KMS-11 (cell line): ENCODE results near the gene RXRA.

ENCODE experiments used
- H2AFZ ChIP-seq: fragments of 200-600 bp; sonication (generic); 2 replicates; pipeline ENCODE4 v1.6.1; 2016; ENCODE audit warnings: antibody characterized with exemption, mixed run types, low read depth
- H3K27ac ChIP-seq: fragments of 200-600 bp; sonication (generic); 2 replicates; pipeline ENCODE4 v1.6.1; 2016; ENCODE audit warnings: mild to moderate bottlenecking, mixed run types
- H3K27me3 ChIP-seq: fragments of 200-600 bp; sonication (generic); 2 replicates; pipeline ENCODE4 v1.6.1; 2017; ENCODE audit warnings: mild to moderate bottlenecking, low read depth, mixed run types, moderate library complexity; ENCODE audit not compliant: insufficient read depth
- H3K36me3 ChIP-seq: fragments of 200-600 bp; sonication (generic); 2 replicates; pipeline ENCODE4 v1.6.1; 2017; ENCODE audit warnings: mild to moderate bottlenecking, mixed run types; ENCODE audit not compliant: insufficient read depth
- H3K4me1 ChIP-seq: fragments of 200-600 bp; sonication (generic); 2 replicates; pipeline ENCODE4 v1.6.1; 2016; ENCODE audit warnings: mild to moderate bottlenecking, low read depth, mixed run types; ENCODE audit not compliant: poor library complexity, severe bottlenecking
- H3K4me2 ChIP-seq: fragments of 200-600 bp; sonication (generic); 2 replicates; pipeline ENCODE4 v1.7.0; 2016; ENCODE audit warnings: mild to moderate bottlenecking, mixed run types
- H3K4me3 ChIP-seq: fragments of 200-600 bp; sonication (generic); IDR thresholded peaks from 2 replicates; pipeline ENCODE4 v1.6.1; 2017; ENCODE audit warnings: low read depth, low read length, mixed read lengths; ENCODE audit not compliant: insufficient read depth
- H3K79me2 ChIP-seq: fragments of 200-600 bp; sonication (generic); 2 replicates; pipeline ENCODE4 v1.6.1; 2016; ENCODE audit warnings: low read depth, mixed run types; ENCODE audit not compliant: insufficient read depth
- H3K9ac ChIP-seq: fragments of 200-600 bp; sonication (generic); 2 replicates; pipeline ENCODE4 v1.6.1; 2016; ENCODE audit warnings: mild to moderate bottlenecking, mixed run types
- H4K20me1 ChIP-seq: fragments of 200-600 bp; sonication (generic); 2 replicates; pipeline ENCODE4 v1.6.1; 2016; ENCODE audit warnings: mild to moderate bottlenecking, mixed run types; ENCODE audit not compliant: insufficient read depth
- TF ChIP-seq, protein P1 (sequence below): fragments of 200-600 bp; sonication (generic); conservative IDR thresholded peaks from 2 replicates; pipeline ENCODE4 v1.6.1; 2017; ENCODE audit warnings: low read depth, mild to moderate bottlenecking, antibody characterized with exemption, low read length, moderate library complexity, mixed read lengths

The RXRA gene

DNA sequence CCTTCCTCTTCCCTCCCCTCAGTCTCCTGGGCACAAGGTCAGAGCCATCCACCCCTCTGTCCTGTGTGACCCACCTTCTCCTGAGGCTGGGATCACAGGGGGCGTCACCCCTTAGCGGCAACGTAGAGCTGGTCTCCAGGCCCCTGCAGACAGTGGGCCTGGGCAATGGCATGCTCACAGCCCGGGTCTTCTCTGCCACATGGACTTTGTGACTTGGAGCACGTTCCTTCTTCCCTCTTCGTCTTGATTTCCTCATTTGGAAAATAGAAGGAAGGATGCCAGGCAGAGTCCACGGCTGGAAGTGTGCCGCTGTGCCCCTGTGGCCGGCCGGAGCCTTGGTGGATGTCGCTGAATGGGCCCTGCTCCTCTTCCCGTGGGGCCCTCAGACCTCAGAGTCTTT is 10.0 kb downstream of the RXRA start:
- 0 out of 2 replicates have a peak, but pooled peaks cover 4% of the 10 kb centered on the region for H4K20me1 ChIP-seq
- no peak overlapping the region for H3K9ac ChIP-seq
- TF ChIP-seq, protein P1, sequence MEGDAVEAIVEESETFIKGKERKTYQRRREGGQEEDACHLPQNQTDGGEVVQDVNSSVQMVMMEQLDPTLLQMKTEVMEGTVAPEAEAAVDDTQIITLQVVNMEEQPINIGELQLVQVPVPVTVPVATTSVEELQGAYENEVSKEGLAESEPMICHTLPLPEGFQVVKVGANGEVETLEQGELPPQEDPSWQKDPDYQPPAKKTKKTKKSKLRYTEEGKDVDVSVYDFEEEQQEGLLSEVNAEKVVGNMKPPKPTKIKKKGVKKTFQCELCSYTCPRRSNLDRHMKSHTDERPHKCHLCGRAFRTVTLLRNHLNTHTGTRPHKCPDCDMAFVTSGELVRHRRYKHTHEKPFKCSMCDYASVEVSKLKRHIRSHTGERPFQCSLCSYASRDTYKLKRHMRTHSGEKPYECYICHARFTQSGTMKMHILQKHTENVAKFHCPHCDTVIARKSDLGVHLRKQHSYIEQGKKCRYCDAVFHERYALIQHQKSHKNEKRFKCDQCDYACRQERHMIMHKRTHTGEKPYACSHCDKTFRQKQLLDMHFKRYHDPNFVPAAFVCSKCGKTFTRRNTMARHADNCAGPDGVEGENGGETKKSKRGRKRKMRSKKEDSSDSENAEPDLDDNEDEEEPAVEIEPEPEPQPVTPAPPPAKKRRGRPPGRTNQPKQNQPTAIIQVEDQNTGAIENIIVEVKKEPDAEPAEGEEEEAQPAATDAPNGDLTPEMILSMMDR = no peak
- H3K4me2 ChIP-seq = no peak overlapping the region
- no peaks in the 10 kb centered on the region for H3K4me1 ChIP-seq
- no peak overlapping the region for H3K27ac ChIP-seq
- no peaks in the 10 kb centered on the region for H3K36me3 ChIP-seq
- no peak overlapping the region for H2AFZ ChIP-seq
- H3K79me2 ChIP-seq = peaks cover 16% of the 10 kb centered on the region; the same call in 1 of the 2 replicates
- no peaks in the 10 kb centered on the region for H3K27me3 ChIP-seq
- no peak overlapping the region for H3K4me3 ChIP-seq

DNA sequence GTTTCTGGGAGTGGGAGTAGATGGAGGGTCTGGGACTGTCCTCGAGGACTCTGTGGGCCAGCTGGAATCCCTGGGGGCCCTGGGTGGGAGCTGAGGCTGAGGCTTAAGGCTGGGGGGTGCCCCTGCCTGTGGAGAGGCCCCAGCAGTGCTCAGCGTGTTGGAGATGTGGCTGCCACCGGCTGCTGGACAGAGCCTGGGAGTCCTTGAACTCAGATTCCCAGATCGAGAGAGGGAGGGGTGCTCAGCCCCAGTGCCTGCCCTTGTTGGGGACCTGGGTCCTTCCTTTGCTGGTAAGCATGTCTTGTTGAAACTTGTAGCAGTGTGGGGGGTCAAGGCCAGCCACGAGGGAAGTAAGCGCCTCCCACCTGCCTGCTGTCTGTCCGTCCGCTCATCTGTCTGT is 10.7 kb downstream of the RXRA start:
- H3K9ac ChIP-seq = no peak overlapping the region
- 0 out of 2 replicates have a peak, but pooled peaks cover 4% of the 10 kb centered on the region for H4K20me1 ChIP-seq
- peaks cover 9% of the 10 kb centered on the region; the same call in 1 of the 2 replicates for H3K79me2 ChIP-seq
- no peaks in the 10 kb centered on the region for H3K4me1 ChIP-seq
- H3K27me3 ChIP-seq = no peaks in the 10 kb centered on the region
- no peak overlapping the region for H3K4me2 ChIP-seq
- no peak overlapping the region for H3K4me3 ChIP-seq
- no peak overlapping the region for H3K27ac ChIP-seq
- no peaks in the 10 kb centered on the region for H3K36me3 ChIP-seq
- H2AFZ ChIP-seq = no peak overlapping the region
- TF ChIP-seq, protein P1 = no peak

DNA sequence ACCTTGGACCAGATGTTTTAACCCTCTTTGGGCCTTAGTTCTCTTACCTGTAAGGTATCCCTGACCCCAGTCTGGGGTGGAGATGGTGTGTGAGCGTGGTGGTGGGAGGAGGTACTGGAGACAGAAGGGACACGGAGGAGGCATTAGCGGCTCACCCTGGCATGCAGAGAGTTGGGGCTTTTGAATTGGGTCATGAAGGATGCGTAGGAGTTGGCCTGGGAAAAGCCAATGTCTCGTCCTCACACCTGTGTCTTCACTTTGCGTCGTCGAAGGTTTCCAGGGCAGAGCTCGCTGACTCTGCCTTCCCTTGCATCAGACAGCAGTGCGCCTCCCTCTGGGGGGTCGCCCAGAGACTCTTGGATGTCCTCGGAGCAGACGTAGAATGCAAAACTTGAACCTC is 11.2 kb downstream of the RXRA start:
- Histone ChIP-seq H3K27ac (no peak overlapping the region), H2AFZ (no peak overlapping the region), H3K79me2 (peaks cover 4% of the 10 kb centered on the region; the same call in 1 of the 2 replicates), H3K27me3 (no peaks in the 10 kb centered on the region), H3K36me3 (no peaks in the 10 kb centered on the region), H3K4me2 (no peak overlapping the region), H3K4me3 (no peak overlapping the region), H3K4me1 (no peaks in the 10 kb centered on the region), H3K9ac (no peak overlapping the region), H4K20me1 (0 out of 2 replicates have a peak, but pooled peaks cover 4% of the 10 kb centered on the region)
- TF ChIP-seq, protein P1 = no peak

GRCh38 chr9:134338394-134339182 is 12.3 kb downstream of the RXRA start:
- 0 out of 2 replicates have a peak, but pooled peaks cover 4% of the 10 kb centered on the region for H4K20me1 ChIP-seq
- no peak overlapping the region for H3K9ac ChIP-seq
- H3K79me2 ChIP-seq = peaks cover 3% of the 10 kb centered on the region; the same call in 1 of the 2 replicates
- no peak overlapping the region for H3K4me3 ChIP-seq
- TF ChIP-seq, protein P1 = no peak
- no peaks in the 10 kb centered on the region for H3K36me3 ChIP-seq
- H3K4me1 ChIP-seq = no peaks in the 10 kb centered on the region
- H3K27me3 ChIP-seq = no peaks in the 10 kb centered on the region
- H3K27ac ChIP-seq = no peak overlapping the region
- H2AFZ ChIP-seq = no peak overlapping the region
- no peak overlapping the region for H3K4me2 ChIP-seq
